NB4 (cell line): ENCODE data around the gene UCK2.

Source experiments
- DNase-seq: peaks from one replicate; pipeline ENCODE4 v3.0.0; 2010; ENCODE audit warnings: low read depth
- H3K4me3 ChIP-seq: one replicate; pipeline ENCODE4 v1.5.1; 2011; ENCODE audit warnings: mild to moderate bottlenecking, low read depth, low read length, moderate library complexity
- CTCF ChIP-seq: IDR thresholded peaks from one replicate; pipeline ENCODE4 v1.5.1; 2012; ENCODE audit warnings: low read depth, low read length
- MAX ChIP-seq: IDR thresholded peaks from 2 replicates; pipeline ENCODE4 v1.6.1; 2011; ENCODE audit warnings: low read depth, low read length
- MYC ChIP-seq: IDR thresholded peaks from 2 replicates; pipeline ENCODE4 v1.6.1; 2011; ENCODE audit warnings: low read depth, low read length
- POLR2A ChIP-seq: IDR thresholded peaks from 2 replicates; pipeline ENCODE4 v1.6.1; 2011; ENCODE audit warnings: mild to moderate bottlenecking; ENCODE audit not compliant: insufficient read length; ENCODE audit errors: extremely low read depth

The UCK2 gene

GRCh38 chr1:165847486-165847885, 20.1 kb downstream of the UCK2 start:
- no peak for DNase-seq
- TF ChIP-seq MAX (no peak), MYC (no peak), CTCF (no peak), POLR2A (no peak)
- H3K4me3 ChIP-seq: no peak overlapping the region

GRCh38 chr1:165849353-165850133, 22.1 kb downstream of the UCK2 start:
- TF ChIP-seq MAX: no peak
- no peak for TF ChIP-seq POLR2A
- TF ChIP-seq CTCF: no peak
- TF ChIP-seq MYC: no peak
- no peak overlapping the region for H3K4me3 ChIP-seq
- DNase-seq: no peak

- peak overlapping the region; percentile 36 for H3K4me3 ChIP-seq
- TF ChIP-seq POLR2A: no peak
- TF ChIP-seq MAX: peak; percentile 84
- TF ChIP-seq MYC: peak; percentile 23; the same call in 1 of the 2 replicates
These were observed 23.7 kb downstream of the UCK2 start for GRCh38 chr1:165851034-165851658.

GRCh38 chr1:165852871-165853270, 25.5 kb downstream of the UCK2 start:
- no peak overlapping the region for H3K4me3 ChIP-seq
- no peak for DNase-seq
- TF ChIP-seq MAX: no peak
- no peak for TF ChIP-seq CTCF
- TF ChIP-seq MYC: no peak
- TF ChIP-seq POLR2A: no peak

More at GRCh38 chr1:165851034-165851658, 23.7 kb downstream of the UCK2 start:
- DNase-seq: peak; percentile 90

- TF ChIP-seq MAX (no peak), CTCF (no peak), POLR2A (no peak), MYC (no peak)
- H3K4me3 ChIP-seq: no peak overlapping the region
- DNase-seq: no peak
These were observed 26.2 kb downstream of the UCK2 start for GRCh38 chr1:165853528-165854075.
